ENCODE results near the gene FAM32A.
"Not testable (repeated sequence)": the region's sequence is repeated elsewhere in the genome, so short reads cannot be mapped to it uniquely, and the experiment has no call there.

FAM32A gene

DNA sequence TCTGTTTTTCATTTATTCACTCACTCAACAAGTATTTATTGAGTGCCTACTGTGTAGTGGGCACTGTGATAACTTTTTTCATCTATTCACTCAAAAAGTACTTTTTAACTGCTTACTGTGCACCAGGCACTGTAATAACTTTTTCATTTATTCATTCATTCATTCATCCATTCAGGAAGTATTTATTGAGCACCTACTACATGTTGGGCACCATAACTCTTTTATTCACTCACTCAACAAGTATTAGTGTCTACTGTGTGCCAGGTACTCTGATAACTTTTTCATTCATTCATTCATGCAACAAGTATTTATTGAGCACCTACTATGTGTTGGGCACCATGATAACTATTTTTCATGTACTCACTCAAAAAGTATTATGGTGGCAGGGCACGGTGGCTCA lies 18.8 kb upstream of the FAM32A start:
- no peak for DNase-seq

DNA sequence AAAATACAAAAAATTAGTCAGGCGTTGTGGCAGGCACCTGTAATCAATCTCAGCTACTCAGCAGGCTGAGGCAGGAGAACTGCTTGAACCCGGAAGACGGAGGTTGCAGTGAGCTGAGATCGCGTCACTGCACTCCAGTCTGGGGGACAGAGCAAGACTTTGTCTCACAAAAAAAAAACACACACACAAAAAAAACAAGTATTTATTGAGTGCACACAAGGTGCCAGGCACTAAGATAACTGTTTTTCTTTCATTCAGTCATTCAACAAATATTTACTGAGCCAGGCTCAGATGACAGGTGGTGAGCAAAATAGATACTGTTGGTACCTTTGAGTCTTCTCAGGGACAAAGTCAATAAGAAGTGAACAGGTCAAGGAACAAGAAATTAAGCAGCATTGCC lies 18.2 kb upstream of the FAM32A start:
- DNase-seq: no peak

DNA sequence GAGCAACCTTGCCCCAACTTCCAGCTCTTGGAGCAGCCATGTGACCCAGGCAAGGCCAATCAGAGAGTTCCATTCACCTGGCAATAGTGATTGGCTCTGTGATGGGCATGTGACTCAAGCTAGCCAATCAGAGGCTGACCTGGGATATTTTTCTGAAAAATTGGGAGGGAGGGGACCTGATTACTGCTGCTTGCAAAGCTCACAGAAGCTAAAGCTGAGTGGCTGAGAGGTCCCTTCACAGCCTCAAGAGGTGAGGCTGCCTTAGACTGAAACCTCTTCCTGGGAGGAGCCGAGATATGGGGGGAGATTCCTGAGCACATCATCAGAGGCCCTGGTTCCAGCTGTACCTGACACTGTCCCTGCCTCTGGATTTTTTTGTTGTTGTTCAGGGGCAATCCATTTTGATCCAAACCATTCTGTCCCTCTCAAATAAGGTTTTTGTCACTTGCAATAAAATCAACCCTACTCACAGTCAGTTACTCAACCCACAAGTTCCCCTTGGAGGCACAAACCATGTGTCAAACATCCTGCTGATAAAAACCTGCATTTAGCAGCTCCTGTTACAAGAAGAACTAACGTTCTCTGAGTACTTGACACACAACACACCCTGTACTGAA lies 16.6 kb upstream of the FAM32A start:
- no peak for DNase-seq

DNA sequence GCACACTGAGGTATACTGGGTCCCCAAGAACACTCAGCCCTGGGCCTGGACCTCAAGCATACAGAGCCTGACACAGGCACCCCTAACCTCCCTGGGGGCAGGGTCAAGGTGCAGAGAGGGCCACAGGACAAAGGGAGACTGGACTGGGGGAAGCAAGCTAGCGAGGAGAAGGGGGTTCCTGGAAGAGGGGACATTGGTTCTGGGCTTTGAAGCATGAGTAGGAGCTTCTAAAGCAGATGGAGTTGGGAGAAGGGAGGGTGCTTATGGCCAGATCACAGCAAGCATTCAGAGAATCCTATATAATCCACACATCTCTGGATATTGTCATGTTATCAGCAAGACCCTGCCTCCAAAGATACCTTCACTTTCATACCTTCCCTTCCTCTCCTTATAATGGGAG lies 15.1 kb upstream of the FAM32A start:
- DNase-seq: no peak

DNA sequence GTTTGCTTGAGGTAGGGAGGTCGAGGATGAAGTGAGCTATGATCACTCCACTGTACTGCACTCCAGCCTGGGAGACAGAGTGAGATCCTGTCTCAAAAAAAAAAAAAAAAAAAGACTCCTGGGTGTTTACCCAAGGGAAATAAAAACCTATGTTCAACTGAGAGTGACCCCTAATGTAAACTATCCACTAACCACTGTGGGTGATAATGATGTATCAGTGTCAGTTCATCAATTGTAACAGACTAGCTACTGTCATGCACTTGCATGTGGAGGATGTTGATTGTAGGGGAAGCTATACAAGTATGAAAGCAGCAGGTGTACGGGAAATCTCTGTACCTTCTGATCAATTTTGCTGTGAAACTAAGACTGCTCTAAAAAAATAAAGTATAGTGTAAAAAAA lies 9.3 kb upstream of the FAM32A start:
- no peak for DNase-seq

DNA sequence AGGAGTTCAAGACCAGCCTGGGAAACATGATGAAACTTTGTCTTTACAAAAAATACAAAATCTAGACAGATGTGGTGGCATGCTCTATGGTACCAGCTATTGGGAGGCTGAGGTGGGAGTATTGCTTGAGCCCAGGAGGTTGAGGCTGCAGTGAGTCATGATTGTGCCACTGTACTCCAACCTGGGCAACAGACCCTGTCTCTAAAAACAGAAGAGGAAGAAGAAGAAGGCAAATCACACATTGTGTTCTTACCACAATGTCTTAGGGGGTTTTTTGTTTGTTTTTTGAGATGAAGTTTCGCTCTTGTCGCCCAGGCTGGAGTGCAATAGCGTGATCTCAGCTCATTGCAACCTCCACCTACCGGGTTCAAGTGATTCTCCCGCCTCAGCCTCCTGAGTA lies 6.3 kb upstream of the FAM32A start:
- DNase-seq: not testable (repeated sequence)

DNA sequence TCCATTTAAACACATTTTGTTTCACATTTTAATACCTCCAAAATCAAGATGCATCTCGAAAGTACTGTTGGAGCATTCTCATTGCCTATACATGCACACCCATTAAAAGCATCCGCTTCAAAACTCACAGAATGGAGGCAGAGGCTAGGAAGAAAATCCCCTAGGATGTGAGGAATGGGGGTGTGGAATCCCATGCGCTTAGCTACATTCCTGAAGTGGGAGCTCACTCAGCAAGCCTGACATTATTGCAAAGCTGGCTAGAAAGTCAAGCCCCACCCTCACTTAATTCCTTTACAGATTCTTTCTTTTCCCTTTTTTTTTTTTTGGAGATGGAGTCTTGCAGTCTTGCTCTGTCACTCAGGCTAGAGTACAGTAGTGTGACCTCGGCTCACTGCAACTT lies 4.6 kb upstream of the FAM32A start:
- DNase-seq: peak; percentile 88

DNA sequence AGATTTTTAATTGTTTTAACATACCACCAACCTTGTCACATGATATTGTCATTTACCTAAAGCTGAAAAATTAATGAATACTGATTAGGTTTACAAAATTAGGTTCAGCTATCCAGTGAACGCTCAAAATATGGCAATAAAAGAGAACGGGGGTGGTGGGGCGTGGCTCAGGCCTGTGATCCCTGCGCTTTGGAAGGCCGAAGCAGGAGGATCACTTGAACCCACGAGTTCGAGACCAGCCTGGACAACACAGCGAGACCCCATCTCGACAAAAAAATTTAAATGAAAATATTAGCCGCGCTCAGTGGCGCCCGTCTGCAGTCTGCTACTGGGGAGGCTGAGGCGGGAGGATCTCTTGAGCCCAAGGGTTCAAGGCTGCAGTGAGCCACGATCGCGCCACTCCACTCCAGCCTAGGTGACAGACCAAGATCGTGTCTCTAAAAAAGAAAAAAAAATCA lies 516 bp upstream of the FAM32A start:
- DNase-seq: no peak

DNA sequence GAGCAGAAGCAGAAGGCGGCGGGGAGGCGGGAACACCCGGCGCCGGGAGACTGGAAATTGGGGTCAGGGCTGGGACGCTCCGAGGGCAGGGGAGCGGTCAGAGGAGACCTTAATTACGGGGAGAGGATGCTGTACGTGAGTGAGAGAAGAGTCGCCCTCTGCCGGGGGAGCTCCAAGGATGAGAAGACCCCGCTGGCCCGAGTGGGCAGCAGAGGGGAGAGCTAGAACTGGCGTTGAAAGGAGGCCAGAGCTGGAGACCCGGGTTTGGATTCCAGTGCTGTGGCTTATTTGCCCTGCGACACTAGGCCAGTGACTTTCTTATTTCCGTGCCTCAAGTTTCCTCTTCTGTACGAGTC lies 536 bp downstream of the FAM32A start:
- peak; percentile 55 for DNase-seq

DNA sequence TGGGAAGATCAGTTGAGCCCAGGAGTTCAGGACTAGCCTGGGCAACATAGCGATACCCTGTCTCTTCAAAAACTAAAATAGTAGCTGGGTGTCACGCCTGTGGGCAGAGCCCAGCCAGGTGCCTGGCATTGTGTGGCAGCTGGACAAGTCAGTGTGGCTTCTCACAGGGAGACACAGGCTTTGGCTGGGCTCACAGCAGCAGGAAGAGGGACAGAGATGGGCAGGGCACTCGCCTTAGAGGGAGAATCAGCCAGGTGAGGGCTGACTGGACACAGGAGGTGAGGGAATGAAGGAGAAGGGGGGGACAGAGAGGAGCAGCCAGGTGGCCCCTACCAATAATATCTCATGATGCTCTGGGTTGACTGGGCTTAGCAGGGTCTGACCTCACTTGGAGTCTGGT lies 3.3 kb downstream of the FAM32A start:
- no peak for DNase-seq

DNA sequence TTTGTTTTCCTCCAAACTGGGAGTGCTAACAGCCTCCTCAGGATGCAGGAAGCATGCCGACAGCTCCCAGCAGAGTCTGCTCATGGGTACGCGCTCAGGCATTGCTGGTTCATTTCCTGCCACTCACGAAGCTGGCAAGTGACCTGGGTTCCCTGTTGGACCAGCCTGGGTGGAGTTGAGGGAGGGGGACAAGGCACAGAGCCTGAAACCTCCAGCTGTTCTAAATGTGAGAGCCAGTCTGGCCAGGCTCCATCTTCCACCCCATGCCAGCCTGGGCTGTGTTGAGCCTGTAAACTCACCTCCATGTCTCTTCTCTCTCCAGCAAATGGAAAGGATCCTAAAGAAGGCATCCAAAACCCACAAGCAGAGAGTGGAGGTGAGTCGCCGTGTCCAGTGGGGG lies 5.0 kb downstream of the FAM32A start:
- DNase-seq: no peak

DNA sequence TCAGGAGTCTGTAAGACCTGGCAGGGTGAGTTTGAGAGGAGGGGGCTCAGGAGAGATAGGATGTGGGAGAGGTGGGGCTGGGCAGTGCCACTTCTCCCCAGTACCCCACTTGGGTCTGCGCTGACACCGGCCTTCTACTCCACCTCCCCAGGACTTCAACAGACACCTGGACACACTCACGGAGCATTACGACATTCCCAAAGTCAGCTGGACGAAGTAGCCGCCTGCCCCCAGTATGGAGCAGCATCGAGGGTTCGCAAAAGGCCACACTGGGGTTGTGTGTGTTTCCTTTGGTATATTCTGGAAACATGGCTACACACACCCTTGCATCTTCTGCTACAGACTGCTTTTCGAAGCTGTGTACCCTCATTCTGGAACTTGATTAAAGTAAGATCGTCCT lies 5.5 kb downstream of the FAM32A start:
- no peak for DNase-seq

DNA sequence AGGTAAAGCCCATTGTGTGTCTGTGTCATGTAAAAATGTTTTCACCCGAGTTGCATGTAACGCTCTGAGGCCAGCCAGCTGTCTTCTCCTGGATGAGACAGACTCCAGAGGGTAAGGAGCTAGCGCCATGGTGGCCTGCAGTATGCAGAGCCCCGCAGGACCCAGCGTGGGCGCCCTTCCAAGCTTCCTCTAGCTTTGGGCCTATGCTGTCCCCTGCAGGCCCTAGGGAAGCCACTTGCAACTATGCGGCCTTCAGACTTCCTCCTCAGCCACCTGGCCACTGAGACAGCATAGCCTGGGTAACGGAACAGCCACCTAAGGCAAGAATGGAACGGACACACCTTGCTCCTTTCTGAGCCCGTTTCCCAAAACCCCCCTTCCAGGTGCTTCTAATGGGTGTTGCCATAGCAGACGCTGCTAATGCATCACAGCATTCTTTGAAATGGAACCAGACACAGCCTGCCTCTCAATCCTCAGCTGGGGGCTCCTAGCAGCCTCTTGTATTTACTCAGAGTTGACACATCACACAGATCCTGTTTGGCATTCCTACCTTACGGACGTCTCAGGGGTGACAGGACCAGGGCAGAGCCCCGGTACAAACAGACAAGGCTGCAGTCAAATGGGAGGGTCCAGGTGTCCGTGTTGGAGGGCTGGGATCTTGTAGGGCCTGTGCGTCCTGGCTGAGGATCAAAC lies 6.2 kb downstream of the FAM32A start:
- no peak for DNase-seq

DNA sequence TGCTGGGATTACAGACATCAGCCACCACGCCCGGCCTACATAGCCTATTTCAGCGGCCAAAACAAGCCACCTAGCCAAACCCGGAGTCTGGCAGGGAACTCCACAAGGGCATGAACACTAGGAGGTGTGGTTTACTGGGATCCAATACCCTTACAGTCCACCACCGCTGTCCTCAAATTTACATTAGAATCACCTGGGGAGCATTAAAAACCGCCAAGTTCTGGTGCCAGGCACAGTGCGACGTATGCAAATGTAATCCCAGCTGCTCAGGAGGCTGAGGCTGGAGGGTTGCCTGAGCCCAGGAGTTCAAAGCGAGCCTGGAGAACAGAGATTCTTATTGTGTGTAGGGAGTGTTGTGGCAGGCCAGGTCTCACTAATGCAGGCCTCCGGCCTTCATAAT lies 8.3 kb downstream of the FAM32A start:
- no peak for DNase-seq

DNA sequence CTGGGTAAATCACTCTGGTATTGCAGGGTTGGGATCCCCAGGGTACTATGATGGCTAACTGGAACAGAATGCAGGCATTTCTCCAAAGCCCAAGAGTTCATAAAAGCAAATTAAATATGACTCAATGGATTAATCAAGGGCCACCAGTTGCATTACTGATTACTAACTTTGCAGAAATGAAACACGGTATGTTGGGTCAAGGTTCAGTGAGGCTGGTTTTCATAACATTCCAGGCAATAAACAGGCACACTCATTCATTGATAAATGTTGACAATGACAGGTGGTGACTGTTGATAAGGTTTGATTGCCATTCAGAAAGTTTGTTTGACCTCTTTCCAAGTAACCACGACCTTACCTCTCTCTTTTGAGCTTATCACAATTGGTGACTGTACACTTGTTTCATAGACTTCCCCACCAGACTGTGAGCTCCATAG lies 12.0 kb downstream of the FAM32A start:
- DNase-seq: peak; percentile 89

DNA sequence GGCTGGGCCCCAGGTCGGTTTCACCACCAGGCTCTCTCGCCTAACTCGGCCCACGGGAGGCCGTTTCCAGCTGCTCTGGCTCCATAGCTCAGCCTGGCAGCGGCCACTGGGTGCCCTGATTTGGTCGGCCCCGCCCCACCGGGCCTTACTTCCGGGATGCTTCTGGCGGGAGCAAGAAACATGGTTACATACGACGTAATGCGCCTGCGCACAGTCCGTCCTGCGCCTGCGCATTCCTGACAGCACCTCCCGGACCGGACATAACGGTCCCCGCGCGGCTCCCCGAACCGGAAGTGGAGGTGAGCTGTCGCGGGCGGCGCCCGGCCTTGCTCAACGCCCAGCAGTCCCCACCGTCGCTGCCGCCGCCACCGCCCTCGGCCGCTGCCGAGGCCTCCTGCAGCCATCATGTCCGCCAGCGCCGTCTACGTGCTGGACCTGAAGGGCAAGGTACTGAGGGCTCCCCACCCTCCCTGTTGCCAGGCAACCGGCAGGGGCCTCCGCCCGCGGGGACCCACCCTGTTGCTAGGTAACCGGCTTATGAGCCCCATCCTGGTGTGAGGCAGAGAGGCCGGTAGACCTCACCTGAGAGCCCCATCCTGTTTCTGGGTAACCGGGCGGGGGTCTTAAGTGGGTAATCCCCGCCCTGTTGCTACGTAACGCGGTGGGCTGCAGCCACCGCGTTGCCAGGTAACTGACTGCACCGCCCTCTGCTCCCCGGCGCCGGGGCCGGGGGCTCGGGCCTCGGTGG lies 12.6 kb downstream of the FAM32A start, which contains the start of gene AP1M1:
TSS of gene AP1M1 (plus strand) at position 290 of the 748 bp plus-strand sequence. CDS start at position 406, 116 bp downstream.
- DNase-seq: peak; percentile 98

DNA sequence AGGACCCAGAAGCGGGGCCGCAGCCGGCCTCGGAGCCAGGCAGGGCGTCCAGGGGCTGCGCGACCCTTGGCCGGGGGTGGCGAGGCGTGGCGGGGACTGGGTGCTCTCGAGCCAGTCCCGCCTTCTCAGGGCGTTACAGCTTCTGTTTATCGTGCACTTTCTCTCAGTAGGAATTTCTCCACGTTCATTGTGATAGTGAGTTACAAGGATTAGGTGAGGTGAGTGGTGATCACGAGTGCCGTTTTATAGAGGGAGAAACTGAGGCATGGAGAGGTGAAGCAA lies 13.1 kb downstream of the FAM32A start:
- no peak for DNase-seq

DNA sequence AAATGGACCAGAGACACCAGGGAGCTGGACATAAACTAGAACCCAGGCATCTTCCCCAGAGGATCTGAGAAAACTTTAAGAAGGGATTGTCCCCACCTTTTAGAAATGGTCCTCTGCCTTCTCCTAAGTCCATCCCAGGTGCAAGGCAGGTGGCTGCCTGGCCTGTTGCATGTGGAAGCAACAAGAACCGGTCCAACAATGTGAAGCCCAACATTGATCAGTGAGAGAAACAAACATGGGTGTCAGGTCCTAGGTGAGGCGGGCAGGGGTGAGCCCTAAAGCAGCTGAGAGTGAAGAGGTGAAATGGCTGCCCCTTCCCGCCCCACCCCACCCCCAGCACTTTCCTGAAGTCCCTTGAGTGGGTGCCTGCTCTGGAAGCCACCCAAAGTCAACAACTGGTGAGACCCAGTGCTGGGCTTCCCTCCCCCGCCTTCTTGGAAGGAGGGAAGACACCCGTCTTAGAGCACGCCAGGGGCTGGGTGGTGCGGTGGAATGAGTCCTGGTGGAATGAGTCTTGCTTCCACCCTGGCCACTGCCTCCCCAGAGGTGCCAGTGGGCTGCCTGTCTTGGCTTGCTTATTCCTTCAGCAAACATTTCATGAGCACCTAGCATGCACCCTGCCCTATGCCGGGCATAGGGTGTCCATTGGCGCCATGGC lies 14.2 kb downstream of the FAM32A start:
- no peak for DNase-seq

DNA sequence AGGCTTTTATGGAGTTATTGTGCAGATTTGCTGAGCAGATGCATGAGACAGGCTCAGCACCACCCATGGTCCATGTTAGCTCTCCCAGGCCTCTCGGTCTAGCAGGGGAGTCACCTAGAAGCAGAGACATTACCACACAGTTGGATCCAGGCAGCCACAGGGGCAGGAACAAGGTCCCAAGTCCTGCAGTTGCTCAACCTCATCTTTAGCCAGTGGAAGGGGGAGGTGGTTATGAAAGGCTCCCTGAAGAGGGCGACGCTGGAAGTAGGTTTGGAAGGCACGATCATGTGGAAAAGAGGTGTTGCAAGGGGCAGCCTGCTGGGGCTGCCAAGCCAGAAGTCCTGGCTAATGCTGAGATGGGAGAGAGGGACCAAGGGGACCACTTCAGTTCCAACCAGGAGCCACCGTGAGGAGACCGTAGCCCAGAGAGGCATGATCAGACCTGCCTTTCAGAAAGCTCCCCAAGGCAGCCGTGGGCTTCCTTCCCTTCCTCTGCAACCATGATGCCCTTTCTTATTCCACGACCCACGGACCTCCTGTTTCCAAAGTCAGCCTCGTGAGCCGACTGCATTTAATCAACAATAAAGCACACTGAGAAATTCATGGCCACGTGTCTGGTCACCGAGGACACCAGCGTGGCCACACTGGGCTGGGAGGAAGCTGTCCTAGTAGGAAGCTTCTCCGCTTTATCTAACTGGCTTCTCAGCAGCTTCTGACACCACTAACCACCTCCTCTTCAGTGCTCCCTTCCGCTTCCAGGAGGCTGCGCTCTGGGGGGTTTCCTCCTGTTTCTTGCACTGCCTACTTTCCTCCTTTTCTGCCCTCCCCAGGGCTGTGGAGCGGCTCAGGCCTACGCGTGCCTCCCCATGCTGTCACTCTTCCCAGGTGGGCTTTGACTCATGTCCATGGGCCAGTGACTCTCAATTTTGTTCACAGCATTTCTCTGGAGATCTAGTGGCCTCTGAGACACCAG lies 15.1 kb downstream of the FAM32A start:
- DNase-seq: peak; percentile 28

DNA sequence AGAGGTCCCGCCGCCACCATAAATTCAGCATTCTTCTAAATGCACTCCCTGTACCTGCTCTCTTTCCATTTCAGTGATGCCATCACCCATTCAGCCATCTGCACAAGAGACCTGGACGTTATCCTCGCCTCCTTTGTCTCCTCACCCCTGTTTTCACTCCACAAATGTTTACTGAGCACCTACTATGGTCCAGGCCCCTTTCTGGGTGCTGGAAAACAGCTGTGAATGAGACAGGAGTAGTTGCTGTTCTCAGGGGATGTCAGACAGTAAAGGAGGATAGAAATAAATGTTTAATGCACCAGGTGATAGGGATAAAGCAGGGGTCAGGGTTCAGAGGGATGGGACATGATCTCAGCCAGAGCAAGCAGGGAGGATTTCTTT lies 15.8 kb downstream of the FAM32A start:
- no peak for DNase-seq

DNA sequence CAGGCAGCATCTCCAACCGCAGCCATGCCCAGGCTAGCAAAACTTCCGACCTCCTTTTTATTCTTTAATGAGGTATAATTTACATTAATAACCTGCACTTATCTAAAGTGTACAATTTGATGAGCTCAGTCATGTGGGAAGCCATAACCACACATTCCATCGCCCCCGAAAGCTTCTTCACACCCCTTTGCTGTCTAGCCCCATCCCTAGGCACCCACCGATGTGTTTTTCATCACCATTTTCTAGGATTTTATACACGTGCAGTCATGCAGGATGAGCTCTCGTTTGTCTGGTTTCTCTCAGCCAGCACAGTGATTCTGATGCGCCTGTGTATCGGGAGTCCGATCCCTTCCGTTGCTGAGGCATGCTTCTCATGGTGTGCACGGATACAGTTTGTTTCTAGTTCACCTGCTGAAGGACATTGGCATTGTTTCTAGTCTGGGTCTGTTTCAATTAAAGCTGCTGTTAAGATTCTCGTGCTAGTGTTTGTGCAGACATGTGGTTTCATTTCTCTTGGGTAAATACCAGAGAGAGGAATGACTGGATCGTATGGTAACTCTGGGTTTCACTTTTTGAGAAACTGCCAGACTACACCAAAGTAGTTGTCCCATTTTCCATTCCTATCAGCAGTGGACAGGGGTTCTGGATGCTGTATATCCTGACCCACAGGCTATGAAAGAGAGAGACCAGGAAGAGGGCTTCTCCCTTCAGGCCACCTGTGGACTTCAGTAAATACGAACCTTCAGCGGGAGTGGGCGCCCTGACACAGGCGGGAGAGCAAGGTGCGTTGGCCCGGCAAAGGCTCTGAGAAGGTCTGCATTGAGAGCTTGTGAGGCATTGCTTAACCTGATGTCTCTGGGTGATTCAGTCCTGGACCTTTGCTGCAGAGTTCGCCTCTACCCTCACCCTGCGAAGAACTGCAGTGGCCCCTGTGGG lies 17.4 kb downstream of the FAM32A start:
- no peak for DNase-seq
